DMS153 (cell line): ENCODE measurements around the gene HLA-DRB1.
"Not testable (repeated sequence)": the region's sequence is repeated elsewhere in the genome, so short reads cannot be mapped to it uniquely, and the experiment has no call there.

ENCODE experiments used
- DNase-seq: peaks from one replicate; lab custom pipeline; 2025; lab: John Stamatoyannopoulos, UW

HLA-DRB1 gene

GRCh38 chr6:32609391-32609730 lies 19.7 kb upstream of the HLA-DRB1 start:
- DNase-seq, result no peak

- DNase-seq, result no peak
These were observed 18.7 kb upstream of the HLA-DRB1 start for GRCh38 chr6:32608362-32608761.

GRCh38 chr6:32607988-32608298 lies 18.3 kb upstream of the HLA-DRB1 start:
- DNase-seq, result no peak

- no peak for DNase-seq
These were observed 17.8 kb upstream of the HLA-DRB1 start for GRCh38 chr6:32607263-32607987.

GRCh38 chr6:32604434-32604877 lies 14.8 kb upstream of the HLA-DRB1 start:
- DNase-seq, result no peak

- no peak for DNase-seq
These were observed 14.2 kb upstream of the HLA-DRB1 start for GRCh38 chr6:32603888-32604287.

GRCh38 chr6:32603222-32603621 lies 13.6 kb upstream of the HLA-DRB1 start:
- DNase-seq, result no peak

- no peak for DNase-seq
These were observed 12.7 kb upstream of the HLA-DRB1 start for GRCh38 chr6:32602383-32602782.

GRCh38 chr6:32597024-32597423 lies 7.4 kb upstream of the HLA-DRB1 start:
- no peak for DNase-seq

GRCh38 chr6:32590713-32591112 lies 1.1 kb upstream of the HLA-DRB1 start:
- DNase-seq, result not testable (repeated sequence)

- no peak for DNase-seq
These were observed 1.5 kb downstream of the HLA-DRB1 start for GRCh38 chr6:32588156-32588555.

GRCh38 chr6:32583527-32583898 lies 6.1 kb downstream of the HLA-DRB1 start:
- no peak for DNase-seq

- DNase-seq, result no peak
These were observed 8.1 kb downstream of the HLA-DRB1 start for GRCh38 chr6:32581315-32582095.

- DNase-seq, result no peak
These were observed 9.1 kb downstream of the HLA-DRB1 start for GRCh38 chr6:32580593-32580992.

- DNase-seq, result no peak
These were observed 10.7 kb downstream of the HLA-DRB1 start for GRCh38 chr6:32578962-32579361.

- DNase-seq, result not testable (repeated sequence)
These were observed 12.2 kb downstream of the HLA-DRB1 start for GRCh38 chr6:32577493-32577892.

- DNase-seq, result no peak
These were observed 13.4 kb downstream of the HLA-DRB1 start for GRCh38 chr6:32576250-32576649.

GRCh38 chr6:32570363-32570905 lies 19.2 kb downstream of the HLA-DRB1 start:
- no peak for DNase-seq

GRCh38 chr6:32568561-32568960 lies 21.1 kb downstream of the HLA-DRB1 start:
- DNase-seq, result no peak

- no peak for DNase-seq
These were observed 22.7 kb downstream of the HLA-DRB1 start for GRCh38 chr6:32566957-32567356.

GRCh38 chr6:32565511-32565910 lies 24.1 kb downstream of the HLA-DRB1 start:
- DNase-seq, result no peak

- peak; percentile 71 for DNase-seq
These were observed 26.7 kb downstream of the HLA-DRB1 start for GRCh38 chr6:32562940-32563339.

GRCh38 chr6:32559747-32560146 lies 29.9 kb downstream of the HLA-DRB1 start:
- DNase-seq, result no peak
